Measurements from ENCODE around the gene TCOF1.

GRCh38 chr5:150346592-150346991, 10.9 kb upstream of the TCOF1 start:
- no peak for TF ChIP-seq CTCF (IDR thresholded peaks at IDR 0.05)
- no peak for TF ChIP-seq POLR2A (IDR thresholded peaks at IDR 0.05)
